ENCODE measurements around the gene ADNP.

Gene ADNP

GRCh38 chr20:50852085-50852484 is 79.2 kb downstream of the ADNP start:
- DNase-seq (ENCODE audit: extremely low read depth in 1 of 2, low read depth in 1 of 2) = no peak

- DNase-seq (ENCODE audit: extremely low read depth in 1 of 2, low read depth in 1 of 2) = no peak
Observed at GRCh38 chr20:50850721-50851286, 80.4 kb downstream of the ADNP start.

- no peak for DNase-seq (ENCODE audit: extremely low read depth in 1 of 2, low read depth in 1 of 2)
Observed at GRCh38 chr20:50848846-50849673, 82.2 kb downstream of the ADNP start.

GRCh38 chr20:50848341-50848808 is 82.9 kb downstream of the ADNP start:
- no peak for DNase-seq (ENCODE audit: extremely low read depth in 1 of 2, low read depth in 1 of 2)

GRCh38 chr20:50845566-50846215 is 85.5 kb downstream of the ADNP start:
- DNase-seq (ENCODE audit: extremely low read depth in 1 of 2, low read depth in 1 of 2) = no peak

- peak in 1 of 2 donors; percentile 23 for DNase-seq (ENCODE audit: extremely low read depth in 1 of 2, low read depth in 1 of 2)
Observed at GRCh38 chr20:50844430-50845100, 86.7 kb downstream of the ADNP start.

GRCh38 chr20:50843331-50844276 is 87.6 kb downstream of the ADNP start:
- no peak for DNase-seq (ENCODE audit: extremely low read depth in 1 of 2, low read depth in 1 of 2)

- no peak for DNase-seq (ENCODE audit: extremely low read depth in 1 of 2, low read depth in 1 of 2)
Observed at GRCh38 chr20:50842821-50843220, 88.4 kb downstream of the ADNP start.
